ENCODE measurements around the gene SLC26A11.

Gene SLC26A11

DNA sequence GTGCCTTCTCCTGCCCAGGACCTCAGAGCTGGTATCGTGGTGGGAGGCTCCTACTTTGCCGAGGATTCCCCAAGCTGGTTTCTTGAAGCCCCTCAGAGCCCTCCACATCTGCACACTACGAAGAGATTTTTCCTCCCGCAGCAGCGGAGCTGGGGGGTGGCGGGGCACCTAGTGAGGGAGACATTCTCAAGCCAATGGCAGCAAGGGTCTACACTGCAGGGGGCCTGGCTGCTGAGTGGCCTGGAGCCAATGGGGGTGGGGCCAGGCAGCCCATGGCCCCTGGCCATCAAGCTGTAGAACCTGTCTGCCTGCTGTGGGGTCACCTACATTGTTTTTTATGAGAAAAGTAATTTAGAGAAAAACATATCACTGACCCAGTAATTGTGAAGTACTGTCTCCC lies 5.0 kb downstream of the SLC26A11 start:
- H3K4me3 ChIP-seq (ENCODE audit: control insufficient read depth, low read depth, low read length): no peak overlapping the region
- TF ChIP-seq, protein P1, sequence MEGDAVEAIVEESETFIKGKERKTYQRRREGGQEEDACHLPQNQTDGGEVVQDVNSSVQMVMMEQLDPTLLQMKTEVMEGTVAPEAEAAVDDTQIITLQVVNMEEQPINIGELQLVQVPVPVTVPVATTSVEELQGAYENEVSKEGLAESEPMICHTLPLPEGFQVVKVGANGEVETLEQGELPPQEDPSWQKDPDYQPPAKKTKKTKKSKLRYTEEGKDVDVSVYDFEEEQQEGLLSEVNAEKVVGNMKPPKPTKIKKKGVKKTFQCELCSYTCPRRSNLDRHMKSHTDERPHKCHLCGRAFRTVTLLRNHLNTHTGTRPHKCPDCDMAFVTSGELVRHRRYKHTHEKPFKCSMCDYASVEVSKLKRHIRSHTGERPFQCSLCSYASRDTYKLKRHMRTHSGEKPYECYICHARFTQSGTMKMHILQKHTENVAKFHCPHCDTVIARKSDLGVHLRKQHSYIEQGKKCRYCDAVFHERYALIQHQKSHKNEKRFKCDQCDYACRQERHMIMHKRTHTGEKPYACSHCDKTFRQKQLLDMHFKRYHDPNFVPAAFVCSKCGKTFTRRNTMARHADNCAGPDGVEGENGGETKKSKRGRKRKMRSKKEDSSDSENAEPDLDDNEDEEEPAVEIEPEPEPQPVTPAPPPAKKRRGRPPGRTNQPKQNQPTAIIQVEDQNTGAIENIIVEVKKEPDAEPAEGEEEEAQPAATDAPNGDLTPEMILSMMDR (conservative IDR thresholded peaks at IDR 0.05; ENCODE audit: control insufficient read depth, insufficient read depth, low read depth, low read length): no peak
- no peak for DNase-seq (ENCODE audit: low read depth)

DNA sequence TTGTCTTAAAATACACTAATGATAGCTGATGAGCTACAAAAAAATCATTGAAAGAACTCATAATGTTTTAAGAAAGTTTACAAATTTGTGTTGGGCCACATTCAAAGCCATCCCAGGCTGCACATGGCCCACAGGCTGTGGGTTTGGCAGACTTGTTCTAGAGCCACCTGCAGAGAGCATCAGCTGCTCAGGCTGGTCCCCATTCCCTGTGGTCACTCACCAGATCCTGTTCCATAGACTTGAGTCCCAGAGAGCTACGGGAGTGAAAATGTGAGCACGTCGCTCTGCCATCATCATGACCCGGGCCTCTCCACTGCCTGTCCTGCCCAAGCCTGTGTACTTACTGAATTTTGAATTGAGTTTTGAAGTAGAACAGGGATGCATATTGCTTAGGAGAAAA lies 6.9 kb downstream of the SLC26A11 start:
- TF ChIP-seq, protein P1 (conservative IDR thresholded peaks at IDR 0.05; ENCODE audit: control insufficient read depth, insufficient read depth, low read depth, low read length): no peak

DNA sequence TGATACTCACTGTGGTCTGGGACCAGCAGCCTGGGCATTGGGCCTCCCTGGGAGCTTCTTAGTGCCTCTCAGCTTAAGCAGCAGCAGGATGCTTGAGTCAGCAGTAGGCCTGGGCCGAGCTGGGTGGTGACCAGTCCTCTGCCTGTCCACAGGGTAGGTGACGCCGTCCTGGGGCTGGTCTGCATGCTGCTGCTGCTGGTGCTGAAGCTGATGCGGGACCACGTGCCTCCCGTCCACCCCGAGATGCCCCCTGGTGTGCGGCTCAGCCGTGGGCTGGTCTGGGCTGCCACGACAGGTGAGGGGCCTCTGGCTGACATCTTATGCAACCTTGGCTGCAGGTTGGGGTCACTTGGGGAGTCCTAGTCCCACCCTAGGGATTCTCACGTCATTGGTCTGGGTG lies 7.4 kb downstream of the SLC26A11 start:
- DNase-seq (ENCODE audit: low read depth): no peak
- TF ChIP-seq, protein P1 (conservative IDR thresholded peaks at IDR 0.05; ENCODE audit: control insufficient read depth, insufficient read depth, low read depth, low read length): no peak
- no peak overlapping the region for H3K4me3 ChIP-seq (ENCODE audit: control insufficient read depth, low read depth, low read length)

More for the DNA sequence above, 6.9 kb downstream of the SLC26A11 start:
- H3K4me3 ChIP-seq (ENCODE audit: control insufficient read depth, low read depth, low read length): no peak overlapping the region
- DNase-seq (ENCODE audit: low read depth): no peak

DNA sequence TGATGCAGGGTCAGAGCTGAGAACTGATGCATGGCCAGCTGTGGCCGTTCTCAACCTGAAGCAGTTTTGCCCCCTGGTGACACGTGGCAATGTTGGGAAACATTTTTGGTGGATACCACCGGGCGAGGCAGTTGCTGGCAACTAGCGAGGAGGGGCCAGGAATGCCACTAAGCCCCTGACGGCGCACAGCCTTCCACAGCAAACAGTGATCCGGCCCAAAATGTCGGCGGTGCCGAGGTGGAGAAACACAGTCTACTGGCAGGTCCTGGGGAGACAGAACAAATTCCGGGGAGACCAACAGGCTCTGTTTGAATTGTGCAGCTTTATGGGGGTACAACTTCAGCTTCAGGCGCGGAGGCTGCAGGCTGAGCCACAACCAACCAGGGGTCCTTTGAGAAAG lies 8.2 kb downstream of the SLC26A11 start:
- no peak for DNase-seq (ENCODE audit: low read depth)
- TF ChIP-seq, protein P1 (conservative IDR thresholded peaks at IDR 0.05; ENCODE audit: control insufficient read depth, insufficient read depth, low read depth, low read length): no peak
- no peak overlapping the region for H3K4me3 ChIP-seq (ENCODE audit: control insufficient read depth, low read depth, low read length)

DNA sequence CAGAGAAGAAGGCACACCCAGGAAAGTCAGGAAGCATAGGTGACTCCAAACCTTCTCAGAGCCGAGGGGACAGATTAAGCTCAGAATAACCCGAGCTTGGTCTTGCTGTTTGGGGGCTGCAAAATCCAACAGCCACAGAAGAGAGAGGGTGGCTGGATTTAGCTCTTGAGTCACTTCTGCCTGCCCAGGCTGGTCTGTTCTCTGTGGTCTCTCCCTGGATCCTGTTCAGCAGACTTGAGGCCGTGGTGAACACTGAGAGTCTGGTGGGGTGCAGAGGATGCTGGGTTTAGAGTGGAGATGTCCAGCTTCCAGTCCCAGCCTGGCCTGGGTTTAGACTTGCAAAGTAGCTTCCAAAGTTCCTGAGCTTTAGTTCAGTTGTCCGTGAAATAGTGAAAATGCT lies 8.8 kb downstream of the SLC26A11 start:
- TF ChIP-seq, protein P1 (conservative IDR thresholded peaks at IDR 0.05; ENCODE audit: control insufficient read depth, insufficient read depth, low read depth, low read length): no peak
- no peak for DNase-seq (ENCODE audit: low read depth)
- H3K4me3 ChIP-seq (ENCODE audit: control insufficient read depth, low read depth, low read length): no peak overlapping the region

DNA sequence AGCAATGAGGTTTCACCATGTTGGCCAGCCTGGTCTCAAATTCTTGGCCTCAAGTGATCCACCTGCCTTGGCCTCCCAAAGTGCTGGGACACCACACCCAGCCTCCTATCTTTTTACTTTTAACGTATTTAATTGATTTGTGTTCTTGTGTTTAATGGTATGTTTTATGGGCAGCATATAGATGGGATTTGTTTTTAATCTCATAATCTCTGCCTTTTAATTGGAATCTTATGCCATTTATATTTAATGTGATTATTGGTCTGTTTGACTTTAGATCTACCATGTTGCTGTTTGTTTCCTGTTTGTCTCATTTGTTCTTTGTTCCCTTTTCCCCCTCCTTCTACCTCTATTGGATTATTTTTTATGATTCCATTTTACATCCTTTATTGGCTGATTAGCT lies 12.2 kb downstream of the SLC26A11 start:
- no peak overlapping the region for H3K4me3 ChIP-seq (ENCODE audit: control insufficient read depth, low read depth, low read length)
- TF ChIP-seq, protein P1 (conservative IDR thresholded peaks at IDR 0.05; ENCODE audit: control insufficient read depth, insufficient read depth, low read depth, low read length): no peak
- no peak for DNase-seq (ENCODE audit: low read depth)

DNA sequence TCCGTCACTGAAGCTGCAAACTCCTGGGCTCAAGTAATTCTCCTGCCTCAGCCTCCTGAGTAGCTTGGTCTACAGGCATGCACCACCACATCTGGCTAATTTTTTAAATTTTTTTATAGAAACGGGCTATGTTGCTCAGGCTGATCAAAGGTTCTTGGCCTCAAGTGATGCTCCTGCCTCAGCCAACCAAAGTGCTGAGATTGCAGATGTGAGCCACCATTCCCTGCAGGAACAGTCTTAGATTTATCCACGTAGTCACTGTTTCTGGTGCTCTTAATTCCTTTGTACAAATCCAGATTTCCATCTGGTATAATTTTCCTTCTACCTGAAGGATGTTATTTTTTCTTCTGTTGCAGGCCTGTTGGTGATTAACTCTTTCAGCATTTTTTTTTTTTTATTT lies 13.0 kb downstream of the SLC26A11 start:
- TF ChIP-seq, protein P1 (conservative IDR thresholded peaks at IDR 0.05; ENCODE audit: control insufficient read depth, insufficient read depth, low read depth, low read length): no peak
- DNase-seq (ENCODE audit: low read depth): no peak
- H3K4me3 ChIP-seq (ENCODE audit: control insufficient read depth, low read depth, low read length): no peak overlapping the region
